ENCODE results near the gene PNMA1. TPM values are rescaled to one million over a fixed set of nuclear protein-coding genes. Genes with fewer than 3 reads are reported as not detected.

PNMA1 gene
- total RNA-seq, 2 donors from 2014 or later: 15.3 to 47.1 TPM

GRCh38 chr14:73753124-73753886 is 39.1 kb upstream of the PNMA1 start:
- peak; percentile 62 for ATAC-seq
- peak; percentile 81 to 91 for DNase-seq
- intact Hi-C loops (cut with DNase I, micrococcal nuclease): no loop called here

- peak; percentile 25 for ATAC-seq
- peak; percentile 82 to 89 for DNase-seq
- intact Hi-C loops (cut with DNase I, micrococcal nuclease): no loop called here
Observed at GRCh38 chr14:73752297-73752992, 38.3 kb upstream of the PNMA1 start.

- intact Hi-C loops (cut with DNase I, micrococcal nuclease): no loop called here
Observed at GRCh38 chr14:73751157-73751691, 37.0 kb upstream of the PNMA1 start.

GRCh38 chr14:73750531-73750901 is 36.3 kb upstream of the PNMA1 start:
- ATAC-seq (no peak), DNase-seq (peak; percentile 7 to 24)
- intact Hi-C loops (cut with DNase I, micrococcal nuclease): no loop called here

More at GRCh38 chr14:73751157-73751691, 37.0 kb upstream of the PNMA1 start:
- ATAC-seq (no peak), DNase-seq (peak; percentile 55)

- intact Hi-C loops (cut with DNase I, micrococcal nuclease): no loop called here
- ATAC-seq (no peak), DNase-seq (peak; percentile 1 to 49)
Observed at GRCh38 chr14:73749706-73750530, 35.7 kb upstream of the PNMA1 start.

- DNase-seq: no peak
- ATAC-seq: peak; percentile 19
Observed at GRCh38 chr14:73748858-73749357, 34.7 kb upstream of the PNMA1 start.

GRCh38 chr14:73747379-73748211 is 33.4 kb upstream of the PNMA1 start:
- intact Hi-C loops (cut with DNase I, micrococcal nuclease): no loop called here
- peak in 1 of 2 donors; percentile 21 for DNase-seq
- no peak for ATAC-seq

More at GRCh38 chr14:73748858-73749357, 34.7 kb upstream of the PNMA1 start:
- intact Hi-C loops (cut with DNase I, micrococcal nuclease): no loop called here

GRCh38 chr14:73746520-73747378 is 32.6 kb upstream of the PNMA1 start:
- DNase-seq: peak in 1 of 2 donors; percentile 33
- ATAC-seq: no peak
- intact Hi-C loops (cut with DNase I, micrococcal nuclease): no loop called here

GRCh38 chr14:73745571-73746519 is 31.7 kb upstream of the PNMA1 start:
- ATAC-seq (no peak), DNase-seq (peak in 1 of 2 donors; percentile 30)
- intact Hi-C loops (cut with DNase I, micrococcal nuclease): no loop called here

GRCh38 chr14:73744874-73745529 is 30.8 kb upstream of the PNMA1 start:
- DNase-seq: peak; percentile 80 to 92
- intact Hi-C loops (cut with DNase I, micrococcal nuclease): no loop called here
- peak; percentile 65 for ATAC-seq

- DNase-seq (no peak), ATAC-seq (peak; percentile 25)
- intact Hi-C loops (cut with DNase I, micrococcal nuclease): no loop called here
Observed at GRCh38 chr14:73744175-73744867, 30.1 kb upstream of the PNMA1 start.

GRCh38 chr14:73743431-73743931 is 29.3 kb upstream of the PNMA1 start:
- ATAC-seq: no peak
- intact Hi-C loops (cut with DNase I, micrococcal nuclease): no loop called here
- peak in 1 of 2 donors; percentile 76 for DNase-seq

- ATAC-seq: no peak
- DNase-seq: no peak
- intact Hi-C loops (cut with DNase I, micrococcal nuclease): no loop called here
Observed at GRCh38 chr14:73742520-73743238, 28.5 kb upstream of the PNMA1 start.

GRCh38 chr14:73741876-73742519 is 27.8 kb upstream of the PNMA1 start:
- intact Hi-C loops (cut with DNase I, micrococcal nuclease): no loop called here
- ATAC-seq (no peak), DNase-seq (no peak)
